Epithelial cell of proximal tubule (primary cell): ENCODE measurements around the gene MBL2. TPM values are rescaled to one million over a fixed set of nuclear protein-coding genes. Genes with fewer than 3 reads are reported as not detected.

Experiments
- DNase-seq: peaks from one replicate; pipeline ENCODE4 v3.0.0-alpha.2; 2011; ENCODE audit warnings: low read depth
- H3K4me3 ChIP-seq: 2 replicates; pipeline ENCODE4 v1.5.1; 2011; ENCODE audit warnings: low read depth, mild to moderate bottlenecking, low read length
- CTCF ChIP-seq: conservative IDR thresholded peaks from 2 replicates; pipeline ENCODE4 v1.5.1; 2012; ENCODE audit warnings: low read depth, mild to moderate bottlenecking, low read length
- total RNA-seq: library from RNA; depleted of rRNA; stranded (reverse); fragments of >200 nt; gene quantifications from 2 replicates; pipeline ENCODE4 v1.2.3, GENCODE V29; 2015

The MBL2 gene
- total RNA-seq, 1 donor from 2014 or later: not detected

GRCh38 chr10:52729271-52730104 is 43.1 kb downstream of the MBL2 start:
- DNase-seq: no peak
- no peak overlapping the region for H3K4me3 ChIP-seq
- peak; percentile 61 for TF ChIP-seq CTCF

GRCh38 chr10:52720018-52720417 is 52.6 kb downstream of the MBL2 start:
- DNase-seq: no peak
- no peak for TF ChIP-seq CTCF
- no peak overlapping the region for H3K4me3 ChIP-seq
